Heart left ventricle (tissue), 16 donors: ENCODE measurements around the gene WNT3A. TPM values are rescaled to one million over a fixed set of nuclear protein-coding genes. Genes with fewer than 3 reads are reported as not detected.
A peak's percentile ranks its signal among the peaks of the same experiment; 100 is the strongest.

ENCODE experiments used
- ATAC-seq, 4 donors: fragments of 200-7000 bp; cut with Tn5 transposase; one replicate each; pipeline ENCODE4 v1.9.1; 2020 to 2022; ENCODE audit warnings: moderate library complexity in 4 of 4, mild to moderate bottlenecking in 3 of 4, moderate number of reproducible peaks in 1 of 4
- DNase-seq, 5 donors: peaks; one replicate each; pipeline ENCODE4 v3.0.0-alpha.2; 2020
- H3K27ac ChIP-seq, 12 donors: fragments of 200-600 bp; sonication (generic) in 4 of 12; one replicate each; pipeline versions ENCODE4 v1.5.0 to v1.8.0; 2016 to 2022; ENCODE audit warnings: mild to moderate bottlenecking in 2 of 12
- H3K27me3 ChIP-seq, 9 donors: fragments of 200-600 bp; sonication (generic) in 2 of 9; one replicate each; pipeline versions ENCODE4 v1.5.1 to v1.8.0; 2016 to 2022; ENCODE audit warnings: mild to moderate bottlenecking in 3 of 9
- H3K36me3 ChIP-seq, 9 donors: fragments of 200-600 bp; sonication (generic) in 2 of 9; one replicate each; pipeline versions ENCODE4 v1.5.0 to v1.8.0; 2018 to 2022; ENCODE audit warnings: mild to moderate bottlenecking in 2 of 9
- H3K4me1 ChIP-seq, 12 donors: fragments of 200-600 bp; sonication (generic) in 4 of 12; one replicate each; pipeline versions ENCODE4 v1.5.0 to v1.8.0; 2016 to 2022; ENCODE audit warnings: mild to moderate bottlenecking in 3 of 12
- H3K4me3 ChIP-seq, 12 donors: fragments of 200-600 bp; sonication (generic) in 4 of 12; one replicate each; pipeline versions ENCODE4 v1.5.0 to v1.8.0; 2017 to 2022; ENCODE audit warnings: mild to moderate bottlenecking in 9 of 12, moderate library complexity in 4 of 12
- H3K9me3 ChIP-seq, 12 donors: fragments of 200-600 bp; sonication (generic) in 4 of 12; one replicate each; pipeline versions ENCODE4 v1.5.0 to v1.8.0; 2016 to 2022; ENCODE audit warnings: mild to moderate bottlenecking in 1 of 12
- POLR2A ChIP-seq, 2 donors: fragments of 450-650 bp; IDR thresholded peaks; one replicate each; pipeline ENCODE4 v1.6.1; 2017; ENCODE audit warnings: antibody characterized with exemption in 2 of 2, mild to moderate bottlenecking in 2 of 2, moderate library complexity in 2 of 2
- WGBS, 4 donors: extraction: QIAGEN DNeasy Blood & Tissue Kit in 2 of 4; methylation state at CpG; one replicate each; pipeline versions ENCODE4 v1.1.5 to v1.1.7; 2013 to 2018; 5-methylcytosine and 5-hydroxymethylcytosine counted together
- intact Hi-C, 10 donors: fragments of 100-400 bp; cut with DNase I; formaldehyde crosslinking; loops; one replicate each; pipeline versions ENCODE4 v1.11.1 to v1.14.2; 2022
- polyA plus RNA-seq, 2 donors: library from polyadenylated mRNA; stranded (reverse); fragments of 200-250 nt; gene quantifications; one replicate each; pipeline ENCODE4 v1.2.3, GENCODE V29; 2013
- total RNA-seq, 9 donors: library from RNA; depleted of rRNA in 2 of 9; stranded (reverse); fragments of >200 nt in 2 of 9; fragmentation: NEBNext Ultra II Directional in 3 of 9; extraction: Animal tissue kit (Norgen Biotek cat#: 25700) in 3 of 9; gene quantifications; one replicate each; pipeline versions ENCODE4 v1.1.0 to v1.2.4, GENCODE V29; 2016 to 2023
- TF ChIP-seq, protein P1 (sequence below), 12 donors: fragments of 200-600 bp; sonication (generic) in 4 of 12; IDR thresholded peaks; one replicate each; pipeline versions ENCODE4 v1.5.0 to v1.8.0; 2018 to 2022; ENCODE audit warnings: antibody characterized with exemption in 12 of 12, mild to moderate bottlenecking in 5 of 12
- donor health status: ischemic (EF 13 %, LVEDD 7.1; RV severe dilation, severe dysfunction).
- donor health status: healthy with polysubstance abuse.
- donor health status: DM: no; HTN: yes; CAD: no.
- donor health status: DM: no; HTN: no; CAD: no.
- donor health status: ischemic (EF 25% LVEDD 6.9; RV normal size, moderate dysfunction).
- donor health status: ischemic (EF 25% LVEDD 5.7; RV mildly dilated, moderate dysfunction).
- donor health status: healthy.
- donor health status: DM: yes; HTN: yes; CAD: no.
- donor health status: ischemic (EF 35%, LVEDD 5.7; RV mildly dilated, moderate dysfunction).
- donor health status: nonischemic (EF 11% LVEDD 7.7; RV severe dilation, severe dysfunction).
- donor health status: DM: yes; HTN: yes; CAD: no.
- donor health status: PGD.
- donor health status: ischemic (EF 29% LVEDD 5.4; RV normal size, mild dysfunction).
- donor health status: nonischemic (EF 23%, LVEDD 6.1; RV moderate dilation, normal function).

WNT3A gene
- total and polyA plus RNA-seq, 11 donors = not detected

DNA sequence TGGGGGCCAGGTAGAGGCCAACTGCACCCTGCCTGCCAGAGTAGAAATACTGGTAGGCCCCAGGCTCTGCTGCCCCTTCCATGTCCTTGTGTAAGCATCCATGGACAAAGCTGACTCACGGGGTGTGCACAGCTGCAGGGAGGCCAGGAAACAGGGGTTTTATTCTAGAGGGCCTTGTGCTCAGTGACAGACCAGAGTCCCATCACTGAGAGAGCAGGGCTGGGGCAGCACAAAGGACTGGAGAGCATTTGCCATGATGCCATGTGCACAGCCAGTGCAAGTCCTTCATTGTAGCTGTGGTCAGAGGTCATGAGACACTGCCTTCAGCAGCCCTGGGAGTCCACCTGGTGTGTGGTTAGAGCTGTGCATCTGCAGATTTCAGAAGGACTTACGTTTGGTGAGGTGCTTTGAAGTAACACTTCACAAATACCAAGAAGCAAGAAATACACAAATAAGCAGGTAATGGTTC is 83.8 kb downstream of the WNT3A start:
- Histone ChIP-seq H3K27ac (peak overlapping the region in 4 of 12 donors; percentile 13 to 34 (median 23)), H3K4me3 (no peak overlapping the region), H3K36me3 (peaks cover 0 to 44% (median 0%) of the 10 kb centered on the region in 9 donors), H3K9me3 (peaks cover 0 to 16% (median 7%) of the 10 kb centered on the region in 12 donors), H3K4me1 (peaks cover 49 to 87% (median 77%) of the 10 kb centered on the region in 12 donors), H3K27me3 (no peaks in the 10 kb centered on the region)
- TF ChIP-seq, protein P1, sequence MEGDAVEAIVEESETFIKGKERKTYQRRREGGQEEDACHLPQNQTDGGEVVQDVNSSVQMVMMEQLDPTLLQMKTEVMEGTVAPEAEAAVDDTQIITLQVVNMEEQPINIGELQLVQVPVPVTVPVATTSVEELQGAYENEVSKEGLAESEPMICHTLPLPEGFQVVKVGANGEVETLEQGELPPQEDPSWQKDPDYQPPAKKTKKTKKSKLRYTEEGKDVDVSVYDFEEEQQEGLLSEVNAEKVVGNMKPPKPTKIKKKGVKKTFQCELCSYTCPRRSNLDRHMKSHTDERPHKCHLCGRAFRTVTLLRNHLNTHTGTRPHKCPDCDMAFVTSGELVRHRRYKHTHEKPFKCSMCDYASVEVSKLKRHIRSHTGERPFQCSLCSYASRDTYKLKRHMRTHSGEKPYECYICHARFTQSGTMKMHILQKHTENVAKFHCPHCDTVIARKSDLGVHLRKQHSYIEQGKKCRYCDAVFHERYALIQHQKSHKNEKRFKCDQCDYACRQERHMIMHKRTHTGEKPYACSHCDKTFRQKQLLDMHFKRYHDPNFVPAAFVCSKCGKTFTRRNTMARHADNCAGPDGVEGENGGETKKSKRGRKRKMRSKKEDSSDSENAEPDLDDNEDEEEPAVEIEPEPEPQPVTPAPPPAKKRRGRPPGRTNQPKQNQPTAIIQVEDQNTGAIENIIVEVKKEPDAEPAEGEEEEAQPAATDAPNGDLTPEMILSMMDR (IDR thresholded peaks at IDR 0.05) = no peak
- TF ChIP-seq POLR2A (IDR thresholded peaks at IDR 0.05) = no peak
- DNase-seq = peak in 1 of 5 donors; percentile 52
- 5 to 22% (median 15%) methylated on average over 1 to 2 of the region's 2 CpGs for WGBS, 4 donors
- peak in 3 of 4 donors; percentile 12 to 42 (median 15) for ATAC-seq
- intact Hi-C loops = no loop called here

DNA sequence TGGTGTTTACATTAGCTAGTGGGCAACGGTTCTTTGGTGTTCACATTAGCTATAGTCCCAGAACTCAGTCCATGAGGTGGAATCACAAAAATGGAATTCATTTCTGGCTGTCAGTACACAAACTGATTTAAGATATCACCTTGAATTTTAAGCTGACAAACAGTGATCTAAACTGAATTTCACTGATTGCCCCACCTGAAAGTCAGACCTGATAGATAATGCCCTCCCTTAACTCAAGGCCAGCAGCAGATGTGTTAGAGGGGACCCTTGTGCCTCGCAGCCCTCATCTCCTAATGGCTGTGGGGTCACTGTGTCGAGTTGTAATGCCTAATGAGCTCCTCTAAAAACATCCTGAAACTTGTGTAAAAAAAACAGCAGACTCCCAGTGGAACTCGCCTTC is 84.3 kb downstream of the WNT3A start:
- TF ChIP-seq, protein P1 (IDR thresholded peaks at IDR 0.05) = no peak
- no peak for TF ChIP-seq POLR2A (IDR thresholded peaks at IDR 0.05)
- Histone ChIP-seq H3K27ac (peak overlapping the region in 3 of 12 donors; percentile 4 to 34 (median 13)), H3K9me3 (peaks cover 0 to 16% (median 7%) of the 10 kb centered on the region in 12 donors), H3K27me3 (no peaks in the 10 kb centered on the region), H3K36me3 (peaks cover 0 to 48% (median 0%) of the 10 kb centered on the region in 9 donors), H3K4me3 (no peak overlapping the region), H3K4me1 (peaks cover 45 to 87% (median 73%) of the 10 kb centered on the region in 12 donors)
- DNase-seq = no peak
- intact Hi-C loops = no loop called here
- 49 to 66% (median 57%) methylated on average over 4 of the region's 4 CpGs for WGBS, 4 donors
- ATAC-seq = no peak

DNA sequence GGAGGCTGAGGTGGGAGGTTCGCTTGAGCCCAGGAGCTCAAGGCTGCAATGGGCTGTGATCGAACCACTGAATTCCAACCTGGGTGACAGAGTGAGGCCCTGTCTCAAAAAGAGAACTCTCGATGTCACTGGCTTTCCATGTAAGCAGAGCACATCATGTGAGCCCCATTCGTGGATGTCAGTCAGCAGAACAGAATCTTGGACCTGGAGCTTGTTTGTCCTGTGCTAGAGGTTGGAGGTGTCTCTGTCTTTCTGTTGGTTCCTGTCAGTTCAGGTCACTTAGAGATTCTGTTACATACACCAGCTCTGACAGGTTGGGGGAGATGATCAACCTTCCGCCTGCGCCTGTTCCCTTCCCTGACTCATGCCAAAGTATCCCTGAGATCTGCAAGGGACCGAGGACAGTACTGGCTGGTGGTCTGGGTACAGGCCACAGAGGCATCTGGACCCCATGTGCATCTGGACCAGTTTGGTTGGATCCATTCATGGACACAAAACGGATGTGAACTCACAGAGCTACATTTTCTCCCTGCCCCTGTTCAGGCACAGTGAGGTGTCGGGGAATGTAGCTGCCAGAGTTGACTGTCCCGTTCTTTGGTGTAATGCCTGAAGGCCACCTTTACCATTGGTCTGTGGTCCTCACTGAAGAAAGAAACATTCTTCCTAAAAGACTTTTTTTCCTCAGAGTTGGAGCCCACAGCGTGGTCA is 85.7 kb downstream of the WNT3A start:
- no peak for DNase-seq
- 83 to 89% (median 84%) methylated on average over 10 to 11 of the region's 11 CpGs for WGBS, 4 donors
- TF ChIP-seq POLR2A (IDR thresholded peaks at IDR 0.05) = no peak
- TF ChIP-seq, protein P1 (IDR thresholded peaks at IDR 0.05) = no peak
- H3K4me1 ChIP-seq = peaks cover 31 to 86% (median 64%) of the 10 kb centered on the region in 12 donors
- H3K36me3 ChIP-seq = peaks cover 0 to 62% (median 12%) of the 10 kb centered on the region in 9 donors
- ATAC-seq = no peak
- peaks cover 0 to 16% (median 7%) of the 10 kb centered on the region in 12 donors for H3K9me3 ChIP-seq
- H3K27me3 ChIP-seq = no peaks in the 10 kb centered on the region
- no peak overlapping the region for H3K4me3 ChIP-seq
- no peak overlapping the region for H3K27ac ChIP-seq
- intact Hi-C loops = no loop called here

DNA sequence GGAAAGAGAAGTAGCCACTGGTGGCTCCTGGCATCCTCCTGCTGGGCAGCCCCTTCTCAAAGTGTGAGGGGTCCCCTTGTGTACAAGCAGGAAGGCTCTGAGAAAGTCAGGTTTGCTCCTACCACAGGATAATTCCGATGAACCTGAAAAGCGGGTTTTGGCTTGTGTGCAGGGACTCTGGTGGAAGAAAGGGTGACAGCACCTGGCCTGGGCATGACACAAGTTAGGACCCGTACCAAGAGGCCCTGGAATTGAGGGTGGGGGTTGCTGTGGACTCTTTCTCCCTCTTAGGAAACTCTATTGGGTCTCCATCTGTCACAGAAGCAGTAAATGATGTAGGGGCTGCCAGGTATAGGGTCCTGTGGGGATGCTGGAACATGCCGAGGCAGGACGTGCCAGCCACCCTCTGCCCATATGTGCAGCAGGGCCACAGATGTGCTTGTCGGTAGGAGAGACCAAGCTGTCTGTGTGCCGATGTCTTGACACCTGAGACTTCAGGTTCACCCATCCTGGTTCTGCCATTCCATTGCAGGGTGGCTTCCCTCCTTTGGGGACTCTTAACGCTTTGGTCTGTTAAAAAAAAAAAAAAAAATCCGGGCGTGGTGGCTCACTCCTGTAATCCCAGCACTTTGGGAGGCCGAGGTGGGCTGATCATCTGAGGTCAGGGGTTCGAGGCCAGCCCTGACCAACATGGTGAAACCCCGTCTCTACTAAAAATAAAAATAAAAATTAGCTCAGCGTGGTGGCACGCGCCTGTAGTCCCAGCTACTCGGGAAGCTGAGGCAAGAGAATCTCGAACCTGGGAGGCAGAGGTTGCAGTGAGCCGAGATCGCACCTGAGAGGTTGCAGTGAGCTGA is 86.5 kb downstream of the WNT3A start:
- whole genome bisulfite sequencing, 4 donors = 91 to 96% (median 93%) methylated on average over 18 to 20 of the region's 20 CpGs
- Histone ChIP-seq H3K27ac (no peak overlapping the region), H3K27me3 (no peaks in the 10 kb centered on the region), H3K4me3 (no peak overlapping the region), H3K9me3 (peaks cover 0 to 16% (median 7%) of the 10 kb centered on the region in 12 donors), H3K4me1 (peaks cover 24 to 79% (median 56%) of the 10 kb centered on the region in 12 donors), H3K36me3 (peaks cover 0 to 66% (median 20%) of the 10 kb centered on the region in 9 donors)
- no peak for ATAC-seq
- DNase-seq = no peak
- no peak for TF ChIP-seq POLR2A (IDR thresholded peaks at IDR 0.05)
- TF ChIP-seq, protein P1 (IDR thresholded peaks at IDR 0.05) = no peak
- intact Hi-C loops = no loop called here
